GM12891 (cell line): ENCODE data around the gene TMEM86A.

Experiments used
- POLR2A ChIP-seq: IDR thresholded peaks from 2 replicates; pipeline ENCODE4 v1.6.1; 2011; ENCODE audit warnings: low read depth, low read length, control low read depth
- POLR2AphosphoS5 ChIP-seq: IDR thresholded peaks from 2 replicates; pipeline ENCODE4 v1.6.1; 2011; ENCODE audit warnings: low read depth, low read length, control low read depth

- no peak for TF ChIP-seq POLR2AphosphoS5
- TF ChIP-seq POLR2A = no peak
Measured at GRCh38 chr11:18723991-18724390, 25.4 kb downstream of the TMEM86A start.
